Measurements from ENCODE around the gene TM9SF4.

Gene TM9SF4

DNA sequence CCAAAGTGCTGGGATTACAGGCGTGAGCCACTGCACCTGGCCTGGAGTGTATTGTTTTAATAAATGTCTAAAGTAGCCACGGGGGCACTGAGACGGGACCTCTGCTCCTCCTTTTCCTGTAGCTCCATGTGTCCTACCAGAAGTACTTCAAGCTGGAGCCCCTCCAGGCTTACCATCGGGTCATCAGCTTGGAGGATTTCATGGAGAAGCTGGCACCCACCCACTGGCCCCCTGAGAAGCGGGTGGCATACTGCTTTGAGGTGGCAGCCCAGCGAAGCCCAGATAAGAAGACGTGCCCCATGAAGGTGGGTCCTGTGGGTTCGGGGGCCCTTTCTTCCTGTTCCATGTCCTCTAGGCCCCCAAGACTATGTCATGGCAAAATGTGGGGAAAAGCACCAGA lies 105.6 kb downstream of the TM9SF4 start:
- no peak for DNase-seq

DNA sequence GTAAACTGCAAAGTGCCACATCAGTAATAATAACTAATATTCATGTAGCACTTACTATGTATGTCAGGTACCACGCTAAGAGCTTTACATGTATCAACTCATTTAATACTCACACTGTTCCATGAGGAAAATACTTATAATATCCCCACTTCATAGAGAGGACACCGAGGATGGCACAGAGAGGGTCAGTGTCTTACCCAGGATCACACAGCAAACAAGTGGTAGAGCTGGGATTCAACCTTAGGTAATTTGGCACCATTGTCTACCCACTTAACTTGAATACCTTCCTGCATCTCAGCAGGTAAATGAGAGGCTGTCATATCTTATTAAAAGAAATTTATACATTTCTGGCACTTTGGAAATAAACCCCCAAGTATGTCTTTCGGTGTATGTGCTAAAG lies 106.2 kb downstream of the TM9SF4 start:
- no peak for DNase-seq

DNA sequence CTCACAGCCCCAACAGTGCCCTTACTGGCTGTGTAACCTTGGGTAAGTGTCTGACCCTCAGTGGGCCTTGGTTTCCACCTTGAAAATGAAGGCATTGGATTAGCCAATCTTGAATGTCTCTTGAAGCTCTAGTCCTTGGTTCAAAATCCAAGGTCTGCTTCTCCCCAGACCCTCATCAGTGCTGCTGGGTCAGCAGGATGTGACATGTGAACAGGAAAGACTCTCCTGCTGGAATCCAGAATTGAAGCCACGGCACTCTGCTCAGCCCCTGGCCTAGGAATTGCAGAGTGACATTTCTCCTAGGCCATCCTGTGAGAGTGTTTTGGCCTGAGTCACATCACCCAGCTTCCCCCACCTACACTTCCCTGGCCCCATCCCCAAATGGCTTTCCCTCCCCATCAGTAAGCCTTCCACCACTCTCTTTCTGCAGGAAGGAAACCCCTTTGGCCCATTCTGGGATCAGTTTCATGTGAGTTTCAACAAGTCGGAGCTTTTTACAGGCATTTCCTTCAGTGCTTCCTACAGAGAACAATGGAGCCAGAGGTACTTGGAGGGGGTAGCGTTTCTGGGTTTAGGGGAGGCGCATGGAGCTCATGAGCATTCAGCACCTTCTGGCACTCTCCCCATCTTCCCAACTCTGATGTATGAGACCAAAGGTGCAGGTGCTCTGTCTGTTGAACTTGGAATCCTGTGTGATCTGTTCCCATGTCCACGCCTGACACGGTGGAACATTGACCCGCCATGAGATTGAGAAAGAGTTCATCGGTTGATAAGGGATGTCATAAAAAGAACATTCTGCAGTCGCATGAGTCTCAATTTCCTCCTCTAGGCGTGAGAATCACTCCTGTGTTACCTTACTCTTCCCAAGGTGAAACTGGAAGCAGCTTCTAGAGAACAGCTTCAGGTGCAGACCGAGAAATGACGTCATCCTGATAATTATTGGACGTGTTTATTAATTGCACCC lies 106.9 kb downstream of the TM9SF4 start:
- DNase-seq = no peak
